Panc1 (cell line): ENCODE data around the gene RLN2. TPM values are rescaled to one million over a fixed set of nuclear protein-coding genes. Genes with fewer than 3 reads are reported as not detected.

Experiments
- ATAC-seq: fragments of 200-7000 bp; cut with Tn5 transposase; 2 replicates; pipeline ENCODE4 v1.9.1; 2020; ENCODE audit warnings: mild to moderate bottlenecking, moderate library complexity
- BruUV-seq: library from RNA; stranded (reverse); fragments of 400-500 nt; replicated peaks from 2 replicates; lab custom pipeline; 2021; lab: Mats Ljungman, UMichigan
- CTCF ChIA-PET: fragments of 300-600 bp; sonication (Branson Sonifier 250); formaldehyde crosslinking; loops from one replicate; lab custom pipeline; 2022; ENCODE audit warnings: antibody characterized with exemption; lab: Charles Lee
- POLR2A ChIA-PET: fragments of 300-600 bp; sonication (Branson Sonifier 250); formaldehyde crosslinking; loops from one replicate; lab custom pipeline; 2022; ENCODE audit warnings: antibody characterized with exemption; lab: Charles Lee
- DNase-seq: peaks from one replicate; pipeline ENCODE4 v3.0.0-alpha.2; 2010; ENCODE audit warnings: low read depth, low spot score
- H3K27ac ChIP-seq: 2 replicates; pipeline ENCODE4 v1.5.1; 2011; ENCODE audit warnings: mild to moderate bottlenecking, low read length, inconsistent platforms
- H3K27me3 ChIP-seq: fragments of 200-500 bp; sonication (Bioruptor generic); 2 replicates; pipeline ENCODE4 v1.6.0; 2014; ENCODE audit warnings: low read length, inconsistent platforms; ENCODE audit not compliant: control insufficient read depth, insufficient read depth
- H3K36me3 ChIP-seq: fragments of 200-500 bp; sonication (Bioruptor generic); 2 replicates; pipeline ENCODE4 v1.5.1; 2014; ENCODE audit warnings: inconsistent platforms, mild to moderate bottlenecking, low read length, moderate library complexity; ENCODE audit not compliant: control insufficient read depth, insufficient read depth
- H3K4me1 ChIP-seq: 2 replicates; pipeline ENCODE4 v1.5.1; 2011; ENCODE audit warnings: inconsistent platforms, mild to moderate bottlenecking, low read length, moderate library complexity; ENCODE audit not compliant: control insufficient read depth, insufficient read depth
- H3K4me3 ChIP-seq, 2 experiments: 2 replicates each; pipeline ENCODE4 v1.5.1; 2011 to 2012; ENCODE audit warnings: low read depth in 2 of 2, low read length in 2 of 2, mild to moderate bottlenecking in 2 of 2, inconsistent platforms in 1 of 2, moderate library complexity in 1 of 2
- H3K9me3 ChIP-seq: fragments of 200-500 bp; sonication (Bioruptor generic); 2 replicates; pipeline ENCODE4 v1.5.1; 2014; ENCODE audit warnings: low read depth, mild to moderate bottlenecking, inconsistent platforms, low read length, moderate library complexity; ENCODE audit not compliant: control insufficient read depth, insufficient read depth
- POLR2AphosphoS5 ChIP-seq: IDR thresholded peaks from 2 replicates; pipeline ENCODE4 v1.6.1; 2012; ENCODE audit warnings: mild to moderate bottlenecking, low read depth, low read length, moderate library complexity
- REST ChIP-seq, 2 experiments: IDR thresholded peaks; 2 replicates each; pipeline ENCODE4 v1.6.1; 2011 to 2012; ENCODE audit warnings: low read depth in 2 of 2, control low read depth in 1 of 2, low read length in 1 of 2, mild to moderate bottlenecking in 1 of 2, moderate library complexity in 1 of 2; ENCODE audit not compliant: insufficient read depth in 1 of 2
- SIN3A ChIP-seq: IDR thresholded peaks from 2 replicates; pipeline ENCODE4 v1.6.1; 2012; ENCODE audit warnings: low read depth, mild to moderate bottlenecking, low read length, moderate library complexity, borderline replicate concordance; ENCODE audit not compliant: insufficient read depth
- TCF7L2 ChIP-seq: IDR thresholded peaks from 2 replicates; pipeline ENCODE4 v1.6.1; 2011; ENCODE audit warnings: mild to moderate bottlenecking, low read depth, low read length, inconsistent platforms
- in situ Hi-C: cut with HindIII; loops from 2 replicates; pipeline ENCODE4 v1.10.0; 2016; ENCODE audit warnings: low sequenced_read_pairs, low pct_unique_long_range_greater_than_20kb
- intact Hi-C: fragments of 100-400 bp; cut with micrococcal nuclease; formaldehyde crosslinking; loops from one replicate; pipeline ENCODE4 v1.10.0; 2022; ENCODE audit not compliant: unreplicated experiment
- total RNA-seq: library from RNA; stranded (reverse); gene quantifications from one replicate; pipeline ENCODE4 v1.2.1, GENCODE V29; 2021; ENCODE audit not compliant: unreplicated experiment
- TF ChIP-seq, protein P1 (sequence below): fragments of 450-650 bp; IDR thresholded peaks from 2 replicates; pipeline ENCODE4 v1.5.1; 2017; ENCODE audit warnings: mild to moderate bottlenecking

RLN2 gene
- total RNA-seq, 1 experiment from 2014 or later = not detected

GRCh38 chr9:5288591-5288990, 15.9 kb downstream of the RLN2 start:
- no peak for TF ChIP-seq POLR2AphosphoS5
- TF ChIP-seq TCF7L2 = no peak
- no peak for TF ChIP-seq SIN3A
- TF ChIP-seq, protein P1, sequence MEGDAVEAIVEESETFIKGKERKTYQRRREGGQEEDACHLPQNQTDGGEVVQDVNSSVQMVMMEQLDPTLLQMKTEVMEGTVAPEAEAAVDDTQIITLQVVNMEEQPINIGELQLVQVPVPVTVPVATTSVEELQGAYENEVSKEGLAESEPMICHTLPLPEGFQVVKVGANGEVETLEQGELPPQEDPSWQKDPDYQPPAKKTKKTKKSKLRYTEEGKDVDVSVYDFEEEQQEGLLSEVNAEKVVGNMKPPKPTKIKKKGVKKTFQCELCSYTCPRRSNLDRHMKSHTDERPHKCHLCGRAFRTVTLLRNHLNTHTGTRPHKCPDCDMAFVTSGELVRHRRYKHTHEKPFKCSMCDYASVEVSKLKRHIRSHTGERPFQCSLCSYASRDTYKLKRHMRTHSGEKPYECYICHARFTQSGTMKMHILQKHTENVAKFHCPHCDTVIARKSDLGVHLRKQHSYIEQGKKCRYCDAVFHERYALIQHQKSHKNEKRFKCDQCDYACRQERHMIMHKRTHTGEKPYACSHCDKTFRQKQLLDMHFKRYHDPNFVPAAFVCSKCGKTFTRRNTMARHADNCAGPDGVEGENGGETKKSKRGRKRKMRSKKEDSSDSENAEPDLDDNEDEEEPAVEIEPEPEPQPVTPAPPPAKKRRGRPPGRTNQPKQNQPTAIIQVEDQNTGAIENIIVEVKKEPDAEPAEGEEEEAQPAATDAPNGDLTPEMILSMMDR = no peak
- no peak for TF ChIP-seq REST (IDR thresholded peaks at IDR 0.05; ENCODE audit: insufficient read depth in 1 of 2, low read depth in 2 of 2, low read length in 1 of 2)
- Histone ChIP-seq H3K36me3 (no peaks in the 10 kb centered on the region), H3K4me3 (no peak overlapping the region), H3K27ac (no peak overlapping the region), H3K27me3 (no peaks in the 10 kb centered on the region), H3K4me1 (no peaks in the 10 kb centered on the region), H3K9me3 (no peaks in the 10 kb centered on the region)
- in situ Hi-C loops (no loop called here), intact Hi-C loops (no loop called here)
- ChIA-PET CTCF (no interaction called here), POLR2A (no interaction called here)
- no TSS peak for BruUV-seq
- no peak for DNase-seq
- ATAC-seq = no peak

DNA sequence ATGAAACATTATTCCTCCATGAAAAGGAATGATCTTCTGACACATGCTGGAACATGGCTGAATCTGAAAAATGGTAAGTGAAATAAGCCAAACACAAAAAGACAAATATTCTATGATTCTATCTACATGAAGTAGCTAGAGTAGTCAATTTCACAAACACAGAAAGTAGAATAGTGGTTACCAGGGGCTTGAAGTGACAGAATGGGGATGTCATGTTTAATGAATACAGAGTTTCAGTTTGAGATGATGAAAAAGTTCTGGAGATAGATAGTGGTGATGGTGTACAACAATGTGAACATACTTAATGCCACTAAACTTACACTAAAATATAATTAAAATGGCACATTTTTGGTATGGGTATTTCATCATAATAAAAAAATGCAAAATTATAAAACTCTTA, 18.3 kb downstream of the RLN2 start:
- Histone ChIP-seq H3K36me3 (no peaks in the 10 kb centered on the region), H3K4me1 (no peaks in the 10 kb centered on the region), H3K27me3 (no peaks in the 10 kb centered on the region), H3K9me3 (no peaks in the 10 kb centered on the region), H3K4me3 (no peak overlapping the region), H3K27ac (no peak overlapping the region)
- POLR2A ChIA-PET = no interaction called here
- BruUV-seq = no TSS peak
- CTCF ChIA-PET = no interaction called here
- in situ Hi-C loops (no loop called here), intact Hi-C loops (no loop called here)
- ATAC-seq = no peak
- no peak for DNase-seq
- TF ChIP-seq SIN3A (no peak), POLR2AphosphoS5 (no peak), REST (IDR thresholded peaks at IDR 0.05; ENCODE audit: insufficient read depth in 1 of 2, low read depth in 2 of 2, low read length in 1 of 2) (no peak), TCF7L2 (no peak)
- TF ChIP-seq, protein P1 = no peak
